Sigmoid colon (tissue), 7 donors: Measurements from ENCODE around the gene PTBP1. TPM values are rescaled to one million over a fixed set of nuclear protein-coding genes. Genes with fewer than 3 reads are reported as not detected.

ENCODE experiments used
- DNase-seq: peaks from one replicate; pipeline ENCODE4 v3.0.0-alpha.2; 2019
- H3K27ac ChIP-seq, 4 donors: fragments of 200-600 bp; sonication (generic); one replicate each; pipeline ENCODE4 v1.5.1; 2016 to 2019; ENCODE audit warnings: mild to moderate bottlenecking in 1 of 4
- H3K27me3 ChIP-seq, 3 donors: fragments of 200-600 bp; sonication (generic); one replicate each; pipeline ENCODE4 v1.5.1; 2019; ENCODE audit warnings: mild to moderate bottlenecking in 1 of 3
- H3K36me3 ChIP-seq, 4 donors: fragments of 200-600 bp; sonication (generic); one replicate each; pipeline ENCODE4 v1.5.1; 2016 to 2019
- H3K4me1 ChIP-seq, 4 donors: fragments of 200-600 bp; sonication (generic); one replicate each; pipeline ENCODE4 v1.5.1; 2017 to 2019
- H3K4me3 ChIP-seq, 4 donors: fragments of 200-600 bp; sonication (generic); one replicate each; pipeline ENCODE4 v1.5.1; 2017 to 2019; ENCODE audit warnings: mild to moderate bottlenecking in 2 of 4, moderate library complexity in 1 of 4
- H3K9me3 ChIP-seq, 4 donors: fragments of 200-600 bp in 3 of 4; sonication (generic) in 3 of 4; one replicate each; pipeline versions ENCODE4 v1.5.1 to v1.6.1; 2013 to 2019
- CTCF ChIP-seq, 4 experiments: fragments of 450-650 bp in 3 of 4; fragments of 200-600 bp in 1 of 4; IDR thresholded peaks; one replicate each; pipeline ENCODE4 v1.5.1; 2016 to 2019; ENCODE audit warnings: antibody characterized with exemption in 4 of 4, mild to moderate bottlenecking in 3 of 4, moderate library complexity in 2 of 4
- EP300 ChIP-seq, 4 donors: sonication (generic); formaldehyde crosslinking; IDR thresholded peaks; one replicate each; pipeline ENCODE4 v1.6.1; 2017; ENCODE audit warnings: antibody characterized with exemption in 4 of 4
- POLR2A ChIP-seq, 2 donors: fragments of 450-650 bp; IDR thresholded peaks; one replicate each; pipeline ENCODE4 v1.6.1; 2016; ENCODE audit warnings: antibody characterized with exemption in 2 of 2, mild to moderate bottlenecking in 2 of 2, moderate library complexity in 2 of 2
- POLR2AphosphoS5 ChIP-seq, 4 donors: sonication (generic); formaldehyde crosslinking; IDR thresholded peaks; one replicate each; pipeline ENCODE4 v1.6.1; 2017; ENCODE audit warnings: antibody characterized with exemption in 4 of 4
- WGBS, 2 donors: extraction: QIAGEN DNeasy Blood & Tissue Kit; methylation state at CpG; one replicate each; pipeline ENCODE4 v1.1.7; 2013; 5-methylcytosine and 5-hydroxymethylcytosine counted together
- intact Hi-C: fragments of 100-400 bp; cut with DNase I; formaldehyde crosslinking; loops from one replicate; pipeline ENCODE4 v1.15.1; 2023
- polyA plus RNA-seq, 3 donors: library from polyadenylated mRNA; stranded (reverse); fragments of 200-250 nt; gene quantifications; one replicate each; pipeline ENCODE4 v1.2.3, GENCODE V29; 2013
- total RNA-seq, 4 donors: library from RNA; depleted of rRNA; stranded (reverse); fragments of >200 nt; gene quantifications; one replicate each; pipeline ENCODE4 v1.1.0, GENCODE V29; 2016
- donor health status: healthy with polysubstance abuse.
- donor health status: Bipolar disorder and iron deficiency.
- donor health status: healthy.

PTBP1 gene
- total and polyA plus RNA-seq, 7 donors, result 53.8 to 154 (median 78.7) TPM

DNA sequence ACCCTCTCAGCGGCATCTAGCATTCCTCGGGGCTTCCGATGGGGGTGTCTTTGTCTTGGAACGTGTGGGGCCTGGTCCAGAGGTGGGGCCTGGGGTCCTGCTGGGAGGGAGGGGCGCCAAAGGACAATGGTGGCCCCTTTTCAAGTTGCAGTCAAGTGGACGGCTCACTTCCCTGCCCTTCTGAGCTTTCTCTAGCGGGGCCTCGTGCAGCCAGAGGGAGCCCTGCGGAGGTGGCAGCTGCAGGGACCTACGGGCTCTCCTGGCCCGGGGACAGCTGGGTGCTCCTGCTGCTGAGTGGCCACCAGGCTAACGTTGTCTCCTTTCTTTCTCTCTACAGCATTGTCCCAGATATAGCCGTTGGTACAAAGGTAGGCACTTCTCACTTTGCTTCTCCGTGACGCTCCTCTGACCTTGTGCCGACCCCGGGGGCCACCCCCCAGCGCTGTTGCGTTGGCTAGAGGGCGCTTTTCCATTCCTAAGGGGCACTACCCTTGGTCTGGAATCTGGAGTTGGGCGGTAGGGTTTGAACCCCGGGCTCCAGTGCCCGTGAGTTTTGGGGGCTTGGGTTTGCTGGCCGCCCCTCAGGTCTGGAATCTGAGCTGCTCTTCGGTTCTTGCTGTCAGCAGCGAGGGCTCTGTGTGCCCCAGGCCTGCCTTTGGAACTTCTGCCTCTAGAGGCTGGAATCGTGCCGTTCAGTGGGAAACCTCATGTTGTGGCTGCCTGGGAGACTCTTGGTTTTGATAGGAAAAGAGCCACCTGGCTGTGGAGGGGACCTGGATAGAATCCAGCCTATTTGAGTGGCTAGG is 2.0 kb downstream of the PTBP1 start:
- Histone ChIP-seq H3K27me3 (no peaks in the 10 kb centered on the region), H3K27ac (peak overlapping the region; percentile 93 to 100 (median 97)), H3K4me1 (peaks cover 0 to 71% (median 68%) of the 10 kb centered on the region in 4 donors), H3K36me3 (peaks cover 0 to 17% (median 4%) of the 10 kb centered on the region in 4 donors), H3K9me3 (no peaks in the 10 kb centered on the region), H3K4me3 (peak overlapping the region; percentile 76 to 100 (median 96))
- intact Hi-C loops, result loop anchor here (5.0 kb wide), 2 partner anchors 53 to 137 kb away; partner anchors contain the start of genes ELANE and RNF126
- DNase-seq, result no peak
- TF ChIP-seq CTCF (IDR thresholded peaks at IDR 0.05) (no peak), POLR2AphosphoS5 (IDR thresholded peaks at IDR 0.05) (no peak), EP300 (IDR thresholded peaks at IDR 0.05) (no peak), POLR2A (IDR thresholded peaks at IDR 0.05) (no peak)
- 4 to 17% methylated on average over 28 of the region's 28 CpGs for WGBS, 2 donors

GRCh38 chr19:800360-801029 is 3.2 kb downstream of the PTBP1 start:
- H3K4me1 ChIP-seq, result peaks cover 0 to 70% (median 66%) of the 10 kb centered on the region in 4 donors
- peak overlapping the region in 3 of 4 donors; percentile 16 to 34 (median 26) for H3K4me3 ChIP-seq
- DNase-seq, result no peak
- no peaks in the 10 kb centered on the region for H3K27me3 ChIP-seq
- H3K36me3 ChIP-seq, result peaks cover 7 to 30% (median 16%) of the 10 kb centered on the region in 4 donors
- intact Hi-C loops, result loop anchor here (2.0 kb wide), 1 partner anchor 268 kb away; no protein-coding TSS in a partner anchor
- no peak for TF ChIP-seq EP300 (IDR thresholded peaks at IDR 0.05)
- no peak for TF ChIP-seq POLR2AphosphoS5 (IDR thresholded peaks at IDR 0.05)
- TF ChIP-seq POLR2A (IDR thresholded peaks at IDR 0.05), result no peak
- no peak for TF ChIP-seq CTCF (IDR thresholded peaks at IDR 0.05)
- H3K27ac ChIP-seq, result peak overlapping the region; percentile 70 to 100 (median 97)
- 11 to 48% methylated on average over 17 of the region's 17 CpGs for WGBS, 2 donors
- no peaks in the 10 kb centered on the region for H3K9me3 ChIP-seq

GRCh38 chr19:801030-801860 is 4.0 kb downstream of the PTBP1 start:
- DNase-seq, result peak; percentile 89
- intact Hi-C loops, result loop anchor here (2.0 kb wide), 1 partner anchor 268 kb away; no protein-coding TSS in a partner anchor

More at GRCh38 chr19:801030-801860, 4.0 kb downstream of the PTBP1 start:
- peak overlapping the region in 3 of 4 donors; percentile 16 to 34 (median 26) for H3K4me3 ChIP-seq
- H3K36me3 ChIP-seq, result peaks cover 14 to 37% (median 23%) of the 10 kb centered on the region in 4 donors
- H3K27me3 ChIP-seq, result no peaks in the 10 kb centered on the region
- no peaks in the 10 kb centered on the region for H3K9me3 ChIP-seq
- WGBS, 2 donors, result 36 to 52% methylated on average over 29 of the region's 29 CpGs
- peaks cover 0 to 67% (median 59%) of the 10 kb centered on the region in 4 donors for H3K4me1 ChIP-seq
- TF ChIP-seq POLR2A (IDR thresholded peaks at IDR 0.05), result no peak
- peak in 2 of 4 donors; percentile 12 to 38 for TF ChIP-seq POLR2AphosphoS5 (IDR thresholded peaks at IDR 0.05)
- TF ChIP-seq EP300 (IDR thresholded peaks at IDR 0.05), result no peak
- no peak for TF ChIP-seq CTCF (IDR thresholded peaks at IDR 0.05)
- peak overlapping the region; percentile 70 to 100 (median 97) for H3K27ac ChIP-seq
